H1 (cell line): ENCODE measurements around the gene TBC1D17. TPM values are rescaled to one million over a fixed set of nuclear protein-coding genes. Genes with fewer than 3 reads are reported as not detected.

ENCODE experiments used
- CTCF ChIA-PET: fragments of 300-600 bp; sonication (Branson Sonifier 250); formaldehyde crosslinking; loops from one replicate; lab custom pipeline; 2021; ENCODE audit not compliant: partially characterized antibody; lab: Charles Lee
- POLR2A ChIA-PET: fragments of 300-600 bp; sonication (Branson Sonifier 250); formaldehyde crosslinking; loops from one replicate; lab custom pipeline; 2021; ENCODE audit warnings: inconsistent platforms; ENCODE audit not compliant: partially characterized antibody; lab: Charles Lee
- DNase-seq, 2 experiments: peaks; one replicate each; pipeline versions ENCODE4 v3.0.0 to v3.0.0-alpha.2; 2010 to 2022; ENCODE audit warnings: low spot score in 2 of 2, low read depth in 1 of 2, mixed read lengths in 1 of 2
- FAIRE-seq: peaks from 2 replicates; lab custom pipeline; 2011; peaks lifted over from hg19 to GRCh38; lab: Jason Lieb, UNC
- H2AFZ ChIP-seq: 2 replicates; pipeline ENCODE4 v1.8.1; 2012; ENCODE audit warnings: low read length, inconsistent platforms
- H2AK5ac ChIP-seq: 2 replicates; pipeline ENCODE4 v1.6.1; 2013; ENCODE audit warnings: low read depth, low read length
- H2BK120ac ChIP-seq: replicated peaks from 2 replicates; pipeline ENCODE3; 2013; ENCODE audit warnings: low read depth, low read length, inconsistent platforms
- H2BK12ac ChIP-seq: 2 replicates; pipeline ENCODE4 v1.6.1; 2013; ENCODE audit warnings: low read depth, low read length
- H2BK15ac ChIP-seq: 2 replicates; pipeline ENCODE4 v1.6.1; 2013; ENCODE audit warnings: low read length
- H2BK20ac ChIP-seq: 2 replicates; pipeline ENCODE4 v1.6.1; 2013; ENCODE audit warnings: low read length
- H2BK5ac ChIP-seq: 2 replicates; pipeline ENCODE4 v1.6.1; 2013; ENCODE audit warnings: low read depth, low read length
- H3K14ac ChIP-seq: 2 replicates; pipeline ENCODE4 v1.6.1; 2013; ENCODE audit warnings: inconsistent platforms; ENCODE audit not compliant: insufficient read length
- H3K18ac ChIP-seq: 2 replicates; pipeline ENCODE4 v1.6.1; 2013; ENCODE audit warnings: low read length; ENCODE audit errors: extremely low read depth
- H3K23ac ChIP-seq: 2 replicates; pipeline ENCODE4 v1.6.1; 2013; ENCODE audit warnings: inconsistent platforms; ENCODE audit not compliant: insufficient read length
- H3K23me2 ChIP-seq: 2 replicates; pipeline ENCODE4 v1.6.1; 2013; ENCODE audit warnings: low read depth, low read length
- H3K27ac ChIP-seq: 2 replicates; pipeline ENCODE4 v1.6.1; 2011; ENCODE audit warnings: low read depth, low read length, inconsistent platforms
- H3K27me3 ChIP-seq, 4 experiments: replicated peaks in 1 of 4; 1 replicate in 1 of 4; 2 replicates in 3 of 4; pipeline versions ENCODE4 v1.6.1 to v1.8.1; 2011 to 2013; ENCODE audit warnings: low read length in 3 of 4, mild to moderate bottlenecking in 3 of 4, inconsistent platforms in 2 of 4, mixed read lengths in 2 of 4, moderate library complexity in 1 of 4; ENCODE audit not compliant: control insufficient read depth in 3 of 4, insufficient read depth in 3 of 4; ENCODE audit errors: extremely low read depth in 1 of 4
- H3K36me3 ChIP-seq, 4 experiments: 2 replicates each; pipeline versions ENCODE4 v1.6.1 to v1.8.1; 2011 to 2013; ENCODE audit warnings: mild to moderate bottlenecking in 4 of 4, low read length in 3 of 4, moderate library complexity in 2 of 4, control low read depth in 1 of 4, inconsistent platforms in 1 of 4; ENCODE audit not compliant: insufficient read depth in 4 of 4, control insufficient read depth in 2 of 4
- H3K4ac ChIP-seq: replicated peaks from 2 replicates; pipeline ENCODE3; 2013; ENCODE audit warnings: low read length, low read depth, mixed read lengths, inconsistent platforms; ENCODE audit not compliant: insufficient read length
- H3K4me1 ChIP-seq, 4 experiments: replicated peaks in 1 of 4; 1 replicate in 1 of 4; 2 replicates in 3 of 4; pipeline versions ENCODE4 v1.6.1 to v1.8.1; 2011 to 2013; ENCODE audit warnings: low read length in 3 of 4, inconsistent platforms in 2 of 4, mixed read lengths in 1 of 4; ENCODE audit not compliant: insufficient read depth in 4 of 4, control insufficient read depth in 3 of 4
- H3K4me2 ChIP-seq, 2 experiments: 2 replicates each; pipeline versions ENCODE4 v1.6.1 to v1.8.1; 2011 to 2013; ENCODE audit warnings: low read depth in 2 of 2, low read length in 2 of 2, control low read depth in 1 of 2, inconsistent platforms in 1 of 2, mild to moderate bottlenecking in 1 of 2; ENCODE audit not compliant: insufficient read depth in 1 of 2
- H3K4me3 ChIP-seq, 4 experiments: fragments of 200-600, 300-600 bp in 1 of 4; sonication (generic), shearing (Covaris generic), sonication (Bioruptor Twin) in 1 of 4; 2 replicates each; pipeline versions ENCODE4 v1.5.1 to v1.8.1; 2011 to 2016; ENCODE audit warnings: low read length in 4 of 4, low read depth in 3 of 4, control low read depth in 2 of 4, inconsistent platforms in 2 of 4, mild to moderate bottlenecking in 2 of 4, mixed read lengths in 1 of 4, moderate library complexity in 1 of 4; ENCODE audit not compliant: insufficient read depth in 2 of 4; ENCODE audit errors: extremely low read depth in 1 of 4
- H3K56ac ChIP-seq: replicated peaks from 2 replicates; pipeline ENCODE3; 2013; ENCODE audit warnings: low read depth, mild to moderate bottlenecking, mixed read lengths, low read length, inconsistent platforms; ENCODE audit not compliant: insufficient read length
- H3K79me1 ChIP-seq: 2 replicates; pipeline ENCODE4 v1.6.1; 2013; ENCODE audit warnings: low read depth, low read length, control low read depth
- H3K79me2 ChIP-seq, 2 experiments: 2 replicates each; pipeline versions ENCODE4 v1.6.1 to v1.8.1; 2012 to 2013; ENCODE audit warnings: low read length in 2 of 2, mild to moderate bottlenecking in 2 of 2, inconsistent platforms in 1 of 2; ENCODE audit not compliant: insufficient read depth in 2 of 2, control insufficient read depth in 1 of 2
- H3K9ac ChIP-seq, 4 experiments: replicated peaks in 1 of 4; 1 replicate in 1 of 4; 2 replicates in 3 of 4; pipeline versions ENCODE4 v1.6.1 to v1.8.1; 2011 to 2013; ENCODE audit warnings: low read depth in 3 of 4, low read length in 3 of 4, control low read depth in 2 of 4, mild to moderate bottlenecking in 2 of 4, moderate library complexity in 2 of 4, inconsistent platforms in 1 of 4; ENCODE audit errors: extremely low read depth in 1 of 4
- H3K9me3 ChIP-seq, 2 experiments: 2 replicates each; pipeline versions ENCODE4 v1.6.1 to v1.8.1; 2012 to 2013; ENCODE audit warnings: mild to moderate bottlenecking in 2 of 2, moderate library complexity in 2 of 2, control low read depth in 1 of 2, inconsistent platforms in 1 of 2, low read depth in 1 of 2, low read length in 1 of 2, mixed read lengths in 1 of 2; ENCODE audit not compliant: insufficient read depth in 2 of 2
- H4K20me1 ChIP-seq, 2 experiments: replicated peaks in 1 of 2; 2 replicates each; pipeline versions ENCODE3 to v1.8.1; 2011 to 2013; ENCODE audit warnings: inconsistent platforms in 2 of 2, low read length in 2 of 2, mild to moderate bottlenecking in 1 of 2; ENCODE audit not compliant: insufficient read depth in 2 of 2, control insufficient read depth in 1 of 2
- H4K5ac ChIP-seq: 2 replicates; pipeline ENCODE4 v1.6.1; 2013; ENCODE audit warnings: low read length, low read depth, mixed read lengths, inconsistent platforms; ENCODE audit not compliant: insufficient read length
- H4K8ac ChIP-seq: 2 replicates; pipeline ENCODE4 v1.8.0; 2013; ENCODE audit warnings: mild to moderate bottlenecking, moderate library complexity, low read length, inconsistent platforms; ENCODE audit not compliant: insufficient read depth; ENCODE audit errors: extremely low read depth
- H4K91ac ChIP-seq: replicated peaks from 2 replicates; pipeline ENCODE3; 2013; ENCODE audit warnings: low read length, mixed read lengths, inconsistent platforms; ENCODE audit not compliant: insufficient read length
- BRCA1 ChIP-seq: IDR thresholded peaks from 2 replicates; pipeline ENCODE4 v1.6.1; 2012; ENCODE audit warnings: low read depth, low read length, improper control_type of control experiment
- KDM1A ChIP-seq: fragments of 200-600, 300-600 bp; sonication (generic); IDR thresholded peaks from 2 replicates; pipeline ENCODE4 v1.7.1; 2016; ENCODE audit warnings: mild to moderate bottlenecking, low read length, borderline replicate concordance
- WGBS, 2 experiments: shearing (Covaris generic) in 1 of 2; methylation state at CpG; one replicate each; pipeline versions ENCODE4 v1.1.6 to v1.1.7; 2013 to 2015; ENCODE audit warnings: low lambda C conversion rate in 2 of 2, mixed read lengths in 2 of 2, inconsistent platforms in 1 of 2, low coverage in 1 of 2, missing lambda C conversion rate in 1 of 2; ENCODE audit not compliant: insufficient replicate concordance in 2 of 2, insufficient coverage in 1 of 2, insufficient read length in 1 of 2; ENCODE audit errors: extremely low coverage in 1 of 2, missing lambda C conversion rate in 1 of 2; 5-methylcytosine and 5-hydroxymethylcytosine counted together
- polyA plus RNA-seq, 7 experiments: library from polyadenylated mRNA; depleted of rRNA in 3 of 7; stranded (reverse) in 5 of 7; unstranded in 2 of 7; fragments of >200 nt in 5 of 7; fragments of 200-250 nt in 2 of 7; gene quantifications; 1 replicate in 5 of 7; 2 replicates in 1 of 7; 4 replicates in 1 of 7; pipeline versions ENCODE4 v1.2.1 to v1.2.3, GENCODE V29; 2011 to 2013; ENCODE audit warnings: missing spikeins in 2 of 7, mixed read lengths in 2 of 7
- total RNA-seq: library from RNA; stranded (reverse); fragmentation: NEBNext Ultra II Directional; extraction: Animal tissue kit (Norgen Biotek cat#: 25700); gene quantifications from 2 replicates; pipeline ENCODE4 v1.2.1, GENCODE V29; 2021

Gene TBC1D17
- total and polyA plus RNA-seq, 2 of the 8 experiments (the other 6 are each of a cell fraction or from before 2014, with no cell fraction given) = 30.3 to 44.9 TPM

- peaks cover 5% of the 10 kb centered on the region for H3K23me2 ChIP-seq
- H3K36me3 ChIP-seq = no peaks in the 10 kb centered on the region
- no peak overlapping the region for H4K91ac ChIP-seq
- no peak for DNase-seq
- H2BK20ac ChIP-seq = no peak overlapping the region
- H3K14ac ChIP-seq = no peak overlapping the region
- H2BK5ac ChIP-seq = no peak overlapping the region
- H2BK15ac ChIP-seq = no peak overlapping the region
- no peak overlapping the region for H2BK120ac ChIP-seq
- no peak overlapping the region for H4K8ac ChIP-seq
- no peak overlapping the region for H3K18ac ChIP-seq
- no peak overlapping the region for H2BK12ac ChIP-seq
- WGBS, 2 experiments = 81% methylated on average over 8 of the region's 8 CpGs; no CpG with 5 or more reads in 1 of the 2 experiments
- POLR2A ChIA-PET = interaction anchor here (0.8 to 4.1 kb wide), 9 partner anchors 9 to 167 kb away, joined by 3 to 36 read pairs (median 5); no protein-coding TSS in a partner anchor
- no peak overlapping the region for H2AFZ ChIP-seq
- peaks cover 2% of the 10 kb centered on the region; the same call in 1 of the 2 replicates for H3K79me1 ChIP-seq
- H3K56ac ChIP-seq = no peak overlapping the region
- no peak overlapping the region for H3K4ac ChIP-seq
- H3K9me3 ChIP-seq = no peaks in the 10 kb centered on the region
- no peak overlapping the region for H3K4me3 ChIP-seq
- no peaks in the 10 kb centered on the region for H4K20me1 ChIP-seq
- 0 out of 2 replicates have a peak overlapping the region, but pooled peaks have one; percentile 75 for H2AK5ac ChIP-seq
- no peak overlapping the region for H3K27ac ChIP-seq
- peaks cover 1 to 6% of the 10 kb centered on the region in 2 experiments for H3K79me2 ChIP-seq
- FAIRE-seq = no peak
- H3K9ac ChIP-seq = no peak overlapping the region
- peaks cover 0 to 2% (median 0%) of the 10 kb centered on the region in 4 experiments; a peak in 2 of 7 replicates for H3K4me1 ChIP-seq
- no peaks in the 10 kb centered on the region for H3K27me3 ChIP-seq
- H4K5ac ChIP-seq = no peak overlapping the region
- TF ChIP-seq KDM1A = no peak
- TF ChIP-seq BRCA1 = no peak
- CTCF ChIA-PET = interaction anchor here (0.8 to 1.6 kb wide), 3 partner anchors 13 to 53 kb away, joined by 3 to 14 read pairs (median 4); no protein-coding TSS in a partner anchor
- no peak overlapping the region for H3K23ac ChIP-seq
- H3K4me2 ChIP-seq = no peak overlapping the region
Observed at GRCh38 chr19:49933643-49934042, 56.1 kb downstream of the TBC1D17 start.
